CD4-positive, alpha-beta T cell treated with Interleukin-17A for 1 hour (primary cell): ENCODE results near the gene KIFC3.
"Not testable (repeated sequence)": the region's sequence is repeated elsewhere in the genome, so short reads cannot be mapped to it uniquely, and the experiment has no call there.

Experiments used
- DNase-seq: peaks from one replicate; pipeline ENCODE4 v3.0.0-alpha.2; 2020

KIFC3 gene

DNA sequence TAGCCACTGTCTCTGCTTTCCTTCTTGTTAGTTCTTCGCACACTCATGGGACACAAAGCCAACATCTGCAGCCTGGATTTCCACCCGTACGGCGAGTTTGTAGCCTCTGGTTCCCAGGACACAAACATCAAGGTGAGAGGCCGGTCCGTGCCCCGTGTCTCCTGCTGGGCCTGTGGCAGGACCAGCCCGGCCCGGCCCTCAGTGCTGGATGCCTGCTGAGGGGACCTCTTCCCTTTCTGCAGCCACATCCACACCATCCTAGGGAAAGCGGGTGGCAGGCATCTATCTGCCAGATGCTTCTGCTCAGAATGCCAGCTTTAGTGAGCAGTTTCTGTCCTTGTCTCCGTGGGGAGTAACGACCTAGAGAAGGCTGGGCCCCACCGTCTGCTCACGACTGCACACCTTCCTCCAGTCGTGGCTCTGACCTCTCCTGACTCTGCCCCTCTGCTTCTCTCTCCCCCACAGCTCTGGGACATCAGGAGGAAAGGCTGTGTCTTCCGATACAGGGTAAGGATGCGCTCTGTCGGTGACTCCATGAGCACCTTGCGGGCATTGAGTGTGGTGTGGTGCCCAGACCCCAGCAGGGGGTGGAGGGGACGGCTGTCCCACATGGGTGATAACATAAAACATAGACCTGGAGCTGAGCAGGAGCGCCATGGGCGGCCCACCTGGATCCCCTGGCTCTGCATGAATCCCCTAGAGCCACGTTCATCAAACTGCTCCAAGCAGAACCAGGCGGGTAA, 51.3 kb downstream of the KIFC3 start:
- DNase-seq: no peak

- DNase-seq: no peak
Observed at GRCh38 chr16:57749856-57750452, 52.3 kb downstream of the KIFC3 start.

DNA sequence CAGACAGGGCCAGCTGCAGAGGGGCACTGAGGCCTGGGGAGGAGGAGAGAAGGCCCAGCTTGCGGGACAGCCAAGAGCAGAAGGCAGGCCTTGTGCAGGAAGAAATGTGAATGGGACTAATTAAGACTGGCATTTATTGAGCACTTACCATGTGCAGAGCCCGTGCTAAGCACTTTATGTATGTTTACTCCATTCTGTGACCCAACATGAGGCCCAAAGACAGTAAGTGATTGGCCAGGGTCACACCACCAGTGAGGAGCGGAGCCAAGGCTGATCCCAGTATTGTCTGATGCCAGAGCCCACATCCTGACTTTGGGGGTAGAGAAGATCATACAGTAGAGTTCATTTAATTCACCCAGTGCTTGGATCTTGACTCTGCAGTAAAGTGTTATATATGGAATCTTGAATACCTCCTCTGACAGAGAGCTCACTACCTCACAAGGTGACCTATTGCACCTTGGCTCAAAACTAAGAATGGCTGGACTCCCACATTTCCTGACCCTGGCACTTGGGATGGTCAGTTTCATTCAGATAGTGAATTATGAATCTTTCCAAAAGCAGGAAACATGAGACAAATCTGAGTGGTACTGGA, 53.1 kb downstream of the KIFC3 start:
- no peak for DNase-seq

GRCh38 chr16:57748596-57748995, 53.7 kb downstream of the KIFC3 start:
- DNase-seq: no peak

- no peak for DNase-seq
Observed at GRCh38 chr16:57747996-57748395, 54.3 kb downstream of the KIFC3 start.

- DNase-seq: no peak
Observed at GRCh38 chr16:57747496-57747895, 54.8 kb downstream of the KIFC3 start.

GRCh38 chr16:57747091-57747490, 55.2 kb downstream of the KIFC3 start:
- DNase-seq: no peak

DNA sequence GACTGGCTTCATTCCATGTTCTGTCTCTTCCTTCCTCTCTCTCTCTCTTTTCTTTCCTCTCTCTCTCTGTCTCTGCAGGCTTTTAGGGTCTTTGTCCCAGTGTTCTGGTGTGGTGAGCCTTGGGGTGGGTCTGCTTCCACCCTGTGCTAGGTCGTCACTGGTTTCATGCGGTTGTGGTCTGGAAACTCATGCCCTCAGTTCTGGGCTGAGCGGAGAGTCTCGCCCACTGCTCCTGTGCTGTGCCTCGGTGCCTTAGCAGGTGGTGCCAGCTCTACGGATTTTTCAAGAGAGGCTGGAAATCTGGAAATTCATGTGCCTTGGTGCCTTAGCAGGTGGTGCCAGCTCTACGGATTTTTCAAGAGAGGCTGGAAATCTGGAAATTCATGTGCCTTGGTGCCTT, 56.0 kb downstream of the KIFC3 start:
- not testable (repeated sequence) for DNase-seq

DNA sequence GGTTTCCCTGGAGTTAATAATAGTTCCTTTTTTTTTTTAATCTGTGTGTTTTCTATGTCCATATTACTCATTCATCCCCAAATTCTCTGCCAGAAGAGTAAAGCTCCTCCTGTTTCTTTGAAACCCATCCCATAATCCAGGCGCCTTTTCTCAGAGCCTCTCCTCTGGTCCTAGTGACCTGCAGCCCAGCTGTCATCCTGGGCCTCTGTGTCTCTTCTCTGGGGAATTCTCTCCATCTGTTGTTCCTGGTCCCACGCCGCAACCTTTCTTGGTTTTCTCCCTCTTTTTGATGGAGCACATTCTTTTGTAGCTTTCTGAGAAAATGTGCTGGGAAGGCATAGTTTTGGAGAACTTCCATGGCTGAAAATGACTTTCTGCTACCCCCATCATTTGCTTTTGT, 56.5 kb downstream of the KIFC3 start:
- no peak for DNase-seq

DNA sequence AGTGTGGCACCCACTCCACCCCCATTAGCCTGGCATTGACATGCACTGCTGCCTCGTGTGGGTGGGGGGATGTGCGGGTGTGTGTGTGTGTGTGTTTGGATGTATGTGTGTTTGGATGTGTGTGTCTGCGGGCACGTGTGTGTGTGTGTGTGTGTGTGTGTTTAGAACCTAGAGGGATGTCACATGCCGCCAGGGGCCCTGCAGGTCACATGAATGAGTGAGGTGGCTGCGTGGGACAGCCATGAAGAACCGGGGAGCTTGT, 57.7 kb downstream of the KIFC3 start:
- DNase-seq: no peak

- DNase-seq: no peak
Observed at GRCh38 chr16:57743886-57744641, 58.2 kb downstream of the KIFC3 start.

DNA sequence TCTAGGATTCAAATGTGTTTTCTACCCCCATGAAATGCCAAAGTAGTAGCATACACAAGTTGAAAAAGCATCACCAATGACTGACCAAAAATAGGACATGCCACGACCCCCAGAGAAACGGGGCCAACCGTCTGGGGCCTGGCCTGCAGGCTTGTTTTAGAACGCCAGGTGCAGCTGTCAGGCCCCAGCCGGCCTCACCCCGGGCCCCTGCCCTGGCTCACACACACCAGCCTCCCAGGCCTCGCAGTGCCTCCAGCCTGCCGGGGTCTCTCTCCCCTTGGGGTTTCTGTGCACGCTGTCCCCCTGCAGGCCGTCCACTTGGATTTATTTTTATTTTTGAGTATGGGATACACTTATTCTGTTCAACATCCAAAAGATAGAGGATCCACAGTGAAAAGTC, 58.8 kb downstream of the KIFC3 start:
- DNase-seq: no peak

- no peak for DNase-seq
Observed at GRCh38 chr16:57742543-57742942, 59.7 kb downstream of the KIFC3 start.

- DNase-seq: no peak
Observed at GRCh38 chr16:57741660-57742191, 60.6 kb downstream of the KIFC3 start.

GRCh38 chr16:57740423-57741071, 61.7 kb downstream of the KIFC3 start:
- DNase-seq: no peak

DNA sequence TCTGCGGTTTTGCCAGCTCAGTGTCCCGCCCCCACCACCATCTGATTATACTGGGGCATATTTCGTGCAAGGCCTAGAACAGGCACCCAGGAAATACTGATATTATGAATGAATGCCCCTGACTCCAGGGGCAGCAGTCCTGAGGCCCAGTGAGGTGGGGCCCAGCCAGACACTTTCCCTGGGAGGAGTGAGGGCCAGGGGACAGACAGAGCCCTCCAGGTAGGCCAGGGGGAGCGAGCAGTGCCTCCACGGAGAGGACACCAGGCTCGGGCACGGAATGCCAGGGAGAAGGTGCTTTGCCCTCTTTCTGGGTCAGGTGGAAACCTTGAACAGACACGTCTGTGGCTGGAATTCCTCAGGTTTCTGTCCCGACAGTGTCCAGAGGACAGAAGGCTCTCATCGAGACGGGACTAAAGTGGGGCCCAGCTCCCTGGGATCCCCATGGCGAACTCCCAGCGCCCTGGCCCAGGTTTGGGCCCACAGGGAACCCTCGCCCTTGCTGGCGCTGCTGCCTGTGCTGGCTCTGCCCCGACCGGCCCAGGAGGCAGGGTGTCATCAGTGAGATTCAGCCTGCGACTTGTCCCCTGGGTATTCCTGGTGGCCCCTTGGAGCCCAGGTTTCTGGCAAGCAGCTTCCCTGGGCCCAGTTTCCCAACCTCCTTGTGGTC, 62.4 kb downstream of the KIFC3 start:
- DNase-seq: no peak

DNA sequence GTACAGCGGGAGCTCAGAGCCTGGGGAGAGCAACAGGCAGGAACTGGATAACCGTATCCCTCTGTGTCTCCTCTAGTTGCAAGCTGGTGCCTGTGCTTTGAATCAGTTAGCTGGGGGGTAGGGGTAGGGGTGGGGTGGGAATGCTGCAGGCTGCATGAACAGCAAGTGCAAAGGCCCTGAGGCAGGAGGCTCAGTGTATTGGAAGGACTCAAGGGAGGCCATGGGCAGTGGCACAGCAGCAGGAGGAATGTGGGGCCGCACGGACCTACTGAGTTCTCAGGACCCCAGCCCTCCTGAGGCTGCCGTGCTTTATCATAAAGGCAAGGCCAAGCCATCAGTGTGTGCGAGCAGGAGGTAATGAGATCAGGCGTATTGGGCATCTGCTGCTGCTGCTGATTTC, 63.4 kb downstream of the KIFC3 start:
- DNase-seq: no peak

GRCh38 chr16:57736419-57737351, 65.6 kb downstream of the KIFC3 start:
- peak; percentile 57 for DNase-seq

GRCh38 chr16:57735755-57736418, 66.4 kb downstream of the KIFC3 start, which contains the start of gene KATNB1:
Gene KATNB1, plus strand, starts transcription at chr16:57735770. Its CDS starts 1,474 bp downstream, at chr16:57737244.
- DNase-seq: no peak

- peak; percentile 100 for DNase-seq
Observed at GRCh38 chr16:57734925-57735754, 67.2 kb downstream of the KIFC3 start.
